ENCODE results near the gene CD46.

The CD46 gene

GRCh38 chr1:207794861-207795260 lies 43.0 kb downstream of the CD46 start:
- Histone ChIP-seq H4K20me1 (ENCODE audit: insufficient read depth, low read length) (peaks cover 5% of the 10 kb centered on the region; the same call in 1 of the 2 replicates), H3K4me2 (ENCODE audit: insufficient read depth, low read length) (no peak overlapping the region), H3K27me3 (ENCODE audit: insufficient read depth, low read length, poor library complexity) (no peaks in the 10 kb centered on the region), H3K79me2 (ENCODE audit: insufficient read depth, low read length) (no peaks in the 10 kb centered on the region), H3K4me3 (ENCODE audit: low read depth in 1 of 2, low read length in 2 of 2) (no peak overlapping the region), H3K4me1 (ENCODE audit: insufficient read depth, low read length) (peaks cover 6% of the 10 kb centered on the region; the same call in 1 of the 2 replicates), H2AFZ (ENCODE audit: low read depth, low read length) (no peak overlapping the region), H3K9me3 (ENCODE audit: insufficient read depth, low read length, severe bottlenecking) (no peaks in the 10 kb centered on the region), H3K27ac (ENCODE audit: low read length) (no peak overlapping the region), H3K36me3 (ENCODE audit: insufficient read depth, low read length) (peaks cover 39% of the 10 kb centered on the region), H3K9ac (ENCODE audit: low read depth, low read length) (no peak overlapping the region)
- ATAC-seq (ENCODE audit: insufficient read depth, low read depth) (no peak), DNase-seq (no peak)
- TF ChIP-seq, protein P1, sequence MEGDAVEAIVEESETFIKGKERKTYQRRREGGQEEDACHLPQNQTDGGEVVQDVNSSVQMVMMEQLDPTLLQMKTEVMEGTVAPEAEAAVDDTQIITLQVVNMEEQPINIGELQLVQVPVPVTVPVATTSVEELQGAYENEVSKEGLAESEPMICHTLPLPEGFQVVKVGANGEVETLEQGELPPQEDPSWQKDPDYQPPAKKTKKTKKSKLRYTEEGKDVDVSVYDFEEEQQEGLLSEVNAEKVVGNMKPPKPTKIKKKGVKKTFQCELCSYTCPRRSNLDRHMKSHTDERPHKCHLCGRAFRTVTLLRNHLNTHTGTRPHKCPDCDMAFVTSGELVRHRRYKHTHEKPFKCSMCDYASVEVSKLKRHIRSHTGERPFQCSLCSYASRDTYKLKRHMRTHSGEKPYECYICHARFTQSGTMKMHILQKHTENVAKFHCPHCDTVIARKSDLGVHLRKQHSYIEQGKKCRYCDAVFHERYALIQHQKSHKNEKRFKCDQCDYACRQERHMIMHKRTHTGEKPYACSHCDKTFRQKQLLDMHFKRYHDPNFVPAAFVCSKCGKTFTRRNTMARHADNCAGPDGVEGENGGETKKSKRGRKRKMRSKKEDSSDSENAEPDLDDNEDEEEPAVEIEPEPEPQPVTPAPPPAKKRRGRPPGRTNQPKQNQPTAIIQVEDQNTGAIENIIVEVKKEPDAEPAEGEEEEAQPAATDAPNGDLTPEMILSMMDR (IDR thresholded peaks at IDR 0.05; ENCODE audit: borderline replicate concordance, extremely low read depth, low read length, poor library complexity, severe bottlenecking) = no peak
- TF ChIP-seq EZH2 (IDR thresholded peaks at IDR 0.05; ENCODE audit: borderline replicate concordance, low read depth, low read length, severe bottlenecking) = no peak

GRCh38 chr1:207797229-207797973 lies 45.5 kb downstream of the CD46 start:
- peaks cover 52% of the 10 kb centered on the region for H3K36me3 ChIP-seq (ENCODE audit: insufficient read depth, low read length)
- no peak for TF ChIP-seq EZH2 (IDR thresholded peaks at IDR 0.05; ENCODE audit: borderline replicate concordance, low read depth, low read length, severe bottlenecking)
- TF ChIP-seq, protein P1 (IDR thresholded peaks at IDR 0.05; ENCODE audit: borderline replicate concordance, extremely low read depth, low read length, poor library complexity, severe bottlenecking) = peak; percentile 91
- H3K4me3 ChIP-seq (ENCODE audit: low read depth in 1 of 2, low read length in 2 of 2) = no peak overlapping the region

DNA sequence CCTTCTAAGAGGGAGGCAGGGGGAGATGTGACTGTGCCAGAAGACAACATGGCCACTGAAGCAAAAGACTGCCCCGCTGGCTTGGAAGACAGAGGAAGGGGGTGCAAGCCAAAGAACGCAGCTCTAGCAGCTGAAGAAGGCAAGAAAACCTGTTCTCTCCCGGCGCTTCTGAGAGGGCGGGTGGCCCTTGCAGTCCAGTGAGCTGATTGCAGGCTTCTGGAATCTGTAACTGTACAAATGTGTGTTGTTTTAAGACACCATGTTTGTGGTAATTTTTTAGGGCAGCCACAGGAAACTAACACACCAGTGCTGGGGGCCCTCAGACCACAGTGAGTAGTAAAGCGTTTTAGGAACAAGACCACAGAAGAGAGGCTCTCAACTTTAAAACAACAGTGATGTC lies 47.0 kb downstream of the CD46 start:
- H3K36me3 ChIP-seq (ENCODE audit: insufficient read depth, low read length) = peaks cover 61% of the 10 kb centered on the region
- no peak for TF ChIP-seq EZH2 (IDR thresholded peaks at IDR 0.05; ENCODE audit: borderline replicate concordance, low read depth, low read length, severe bottlenecking)
- TF ChIP-seq, protein P1 (IDR thresholded peaks at IDR 0.05; ENCODE audit: borderline replicate concordance, extremely low read depth, low read length, poor library complexity, severe bottlenecking) = no peak
- no peaks in the 10 kb centered on the region for H3K27me3 ChIP-seq (ENCODE audit: insufficient read depth, low read length, poor library complexity)
- no peak overlapping the region for H3K4me2 ChIP-seq (ENCODE audit: insufficient read depth, low read length)
- H3K4me3 ChIP-seq (ENCODE audit: low read depth in 1 of 2, low read length in 2 of 2) = no peak overlapping the region
- no peaks in the 10 kb centered on the region for H3K9me3 ChIP-seq (ENCODE audit: insufficient read depth, low read length, severe bottlenecking)
- ATAC-seq (ENCODE audit: insufficient read depth, low read depth) (peak; percentile 41), DNase-seq (no peak)
- H3K79me2 ChIP-seq (ENCODE audit: insufficient read depth, low read length) = no peaks in the 10 kb centered on the region
- peaks cover 6% of the 10 kb centered on the region; the same call in 1 of the 2 replicates for H3K4me1 ChIP-seq (ENCODE audit: insufficient read depth, low read length)
- peaks cover 24% of the 10 kb centered on the region for H4K20me1 ChIP-seq (ENCODE audit: insufficient read depth, low read length)
- no peak overlapping the region for H3K9ac ChIP-seq (ENCODE audit: low read depth, low read length)
- no peak overlapping the region for H2AFZ ChIP-seq (ENCODE audit: low read depth, low read length)
- 0 out of 2 replicates have a peak overlapping the region, but pooled peaks have one; percentile 29 for H3K27ac ChIP-seq (ENCODE audit: low read length)

More at GRCh38 chr1:207797229-207797973, 45.5 kb downstream of the CD46 start:
- Histone ChIP-seq H3K4me2 (ENCODE audit: insufficient read depth, low read length) (no peak overlapping the region), H3K79me2 (ENCODE audit: insufficient read depth, low read length) (no peaks in the 10 kb centered on the region), H3K9me3 (ENCODE audit: insufficient read depth, low read length, severe bottlenecking) (no peaks in the 10 kb centered on the region), H3K9ac (ENCODE audit: low read depth, low read length) (no peak overlapping the region), H3K27me3 (ENCODE audit: insufficient read depth, low read length, poor library complexity) (no peaks in the 10 kb centered on the region), H3K4me1 (ENCODE audit: insufficient read depth, low read length) (peaks cover 6% of the 10 kb centered on the region; the same call in 1 of the 2 replicates), H2AFZ (ENCODE audit: low read depth, low read length) (no peak overlapping the region), H4K20me1 (ENCODE audit: insufficient read depth, low read length) (peaks cover 15% of the 10 kb centered on the region), H3K27ac (ENCODE audit: low read length) (no peak overlapping the region)
- DNase-seq = peak; percentile 79
- ATAC-seq (ENCODE audit: insufficient read depth, low read depth) = peak; percentile 86
